ENCODE results near the gene KRTAP12-1.
"Not testable (repeated sequence)": the region's sequence is repeated elsewhere in the genome, so short reads cannot be mapped to it uniquely, and the experiment has no call there.

KRTAP12-1 gene

DNA sequence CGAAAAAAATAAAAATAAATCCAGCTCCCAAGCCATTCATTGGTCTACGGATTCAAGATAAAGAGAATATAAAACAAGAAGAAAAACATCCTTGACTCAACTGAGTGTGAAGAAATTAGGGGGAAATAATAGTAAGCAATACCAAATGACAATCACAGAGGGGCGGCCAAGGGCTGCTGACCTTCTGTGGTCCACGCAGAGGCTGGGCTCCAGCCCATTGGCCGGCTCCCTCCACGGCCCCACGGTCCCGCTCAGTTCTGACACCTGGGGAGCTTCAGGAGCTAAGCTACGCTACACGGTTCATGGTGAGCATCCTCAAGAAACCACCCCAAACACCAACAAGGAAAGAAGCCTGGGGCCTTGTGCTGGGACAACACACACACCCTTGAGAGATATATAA is 14.6 kb upstream of the KRTAP12-1 start:
- H3K4me1 ChIP-seq (ENCODE audit: control insufficient read depth in 1 of 2, insufficient read depth in 2 of 2, low read length in 2 of 2) = no peaks in the 10 kb centered on the region
- no peak overlapping the region for H3K27ac ChIP-seq (ENCODE audit: low read length)
- H3K36me3 ChIP-seq (ENCODE audit: control insufficient read depth in 1 of 2, insufficient read depth in 2 of 2, low read length in 2 of 2) = no peaks in the 10 kb centered on the region
- peaks cover 5% of the 10 kb centered on the region for H3K27me3 ChIP-seq (ENCODE audit: low read depth, low read length)
- no peak overlapping the region for H3K4me3 ChIP-seq (ENCODE audit: low read depth in 1 of 2, low read length in 2 of 2)
- peaks cover 4 to 19% of the 10 kb centered on the region in 2 donors for H3K9me3 ChIP-seq (ENCODE audit: control insufficient read depth in 1 of 2, low read length in 2 of 2)

DNA sequence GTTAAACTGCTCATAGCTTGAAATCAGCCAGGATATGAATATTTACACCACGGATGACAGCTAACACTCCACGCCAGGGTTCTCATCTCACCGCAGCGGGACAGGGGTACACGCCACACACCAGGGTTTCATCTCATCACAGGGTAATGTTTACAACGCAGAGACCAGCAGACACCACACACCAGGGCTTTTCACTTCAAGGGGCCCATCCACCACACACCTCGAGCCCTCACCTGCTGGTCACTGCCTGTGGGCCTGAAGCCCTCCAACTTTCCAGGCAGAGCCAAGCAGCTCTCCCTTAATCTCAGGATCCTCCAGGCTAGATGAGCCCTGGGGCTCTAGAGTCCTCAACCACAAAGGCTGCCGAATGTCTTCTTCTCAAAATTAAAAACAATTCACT is 13.7 kb upstream of the KRTAP12-1 start:
- Histone ChIP-seq H3K4me3 (ENCODE audit: low read depth in 1 of 2, low read length in 2 of 2) (no peak overlapping the region), H3K9me3 (ENCODE audit: control insufficient read depth in 1 of 2, low read length in 2 of 2) (peaks cover 4 to 23% of the 10 kb centered on the region in 2 donors), H3K4me1 (ENCODE audit: control insufficient read depth in 1 of 2, insufficient read depth in 2 of 2, low read length in 2 of 2) (no peaks in the 10 kb centered on the region), H3K36me3 (ENCODE audit: control insufficient read depth in 1 of 2, insufficient read depth in 2 of 2, low read length in 2 of 2) (no peaks in the 10 kb centered on the region), H3K27ac (ENCODE audit: low read length) (no peak overlapping the region), H3K27me3 (ENCODE audit: low read depth, low read length) (peaks cover 3% of the 10 kb centered on the region)

DNA sequence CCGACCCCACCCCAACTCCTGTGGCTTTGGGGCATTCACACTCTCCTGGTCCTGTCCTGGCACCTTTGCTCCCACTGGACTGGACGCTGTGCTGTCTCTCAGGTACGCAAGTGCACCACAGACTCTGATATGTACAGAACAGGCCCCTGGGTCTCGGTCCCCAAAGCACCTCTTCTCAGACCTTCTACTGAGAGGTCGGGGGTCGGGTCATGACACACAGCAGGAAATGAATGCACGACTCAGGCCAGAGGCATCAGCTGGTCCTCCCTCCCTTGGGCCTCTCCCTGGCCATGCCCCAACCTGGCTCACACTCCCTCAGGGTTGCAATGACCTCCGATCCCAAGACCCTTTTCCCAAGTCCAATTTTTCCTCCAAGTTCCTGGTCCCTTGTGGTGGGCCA is 13.2 kb upstream of the KRTAP12-1 start:
- H3K27me3 ChIP-seq (ENCODE audit: low read depth, low read length) = peaks cover 3% of the 10 kb centered on the region
- H3K9me3 ChIP-seq (ENCODE audit: control insufficient read depth in 1 of 2, low read length in 2 of 2) = peaks cover 4 to 23% of the 10 kb centered on the region in 2 donors
- no peak overlapping the region for H3K4me3 ChIP-seq (ENCODE audit: low read depth in 1 of 2, low read length in 2 of 2)
- H3K4me1 ChIP-seq (ENCODE audit: control insufficient read depth in 1 of 2, insufficient read depth in 2 of 2, low read length in 2 of 2) = no peaks in the 10 kb centered on the region
- H3K36me3 ChIP-seq (ENCODE audit: control insufficient read depth in 1 of 2, insufficient read depth in 2 of 2, low read length in 2 of 2) = no peaks in the 10 kb centered on the region
- no peak overlapping the region for H3K27ac ChIP-seq (ENCODE audit: low read length)

DNA sequence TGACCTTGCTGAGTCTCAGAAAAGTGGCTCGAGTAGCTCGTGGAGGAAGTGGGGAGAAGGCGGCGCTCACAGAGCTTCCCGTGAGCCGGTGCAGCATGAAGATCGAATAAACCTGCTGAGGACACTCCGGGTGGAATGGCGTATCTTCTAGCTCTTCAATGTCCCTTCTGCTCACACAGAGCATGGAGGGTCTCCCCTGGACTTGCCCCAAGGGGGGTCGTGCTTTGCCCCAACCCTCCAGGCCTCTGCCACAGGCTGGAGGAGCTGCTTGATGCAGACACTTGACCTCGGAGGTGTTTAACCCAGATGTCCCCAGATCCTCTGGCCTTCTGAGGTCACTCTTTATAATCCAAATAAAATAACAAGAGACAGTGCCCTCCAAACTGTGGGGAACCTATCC is 12.8 kb upstream of the KRTAP12-1 start:
- Histone ChIP-seq H3K27me3 (ENCODE audit: low read depth, low read length) (peaks cover 3% of the 10 kb centered on the region), H3K9me3 (ENCODE audit: control insufficient read depth in 1 of 2, low read length in 2 of 2) (peaks cover 4 to 23% of the 10 kb centered on the region in 2 donors), H3K27ac (ENCODE audit: low read length) (no peak overlapping the region), H3K4me3 (ENCODE audit: low read depth in 1 of 2, low read length in 2 of 2) (no peak overlapping the region), H3K36me3 (ENCODE audit: control insufficient read depth in 1 of 2, insufficient read depth in 2 of 2, low read length in 2 of 2) (no peaks in the 10 kb centered on the region), H3K4me1 (ENCODE audit: control insufficient read depth in 1 of 2, insufficient read depth in 2 of 2, low read length in 2 of 2) (no peaks in the 10 kb centered on the region)

DNA sequence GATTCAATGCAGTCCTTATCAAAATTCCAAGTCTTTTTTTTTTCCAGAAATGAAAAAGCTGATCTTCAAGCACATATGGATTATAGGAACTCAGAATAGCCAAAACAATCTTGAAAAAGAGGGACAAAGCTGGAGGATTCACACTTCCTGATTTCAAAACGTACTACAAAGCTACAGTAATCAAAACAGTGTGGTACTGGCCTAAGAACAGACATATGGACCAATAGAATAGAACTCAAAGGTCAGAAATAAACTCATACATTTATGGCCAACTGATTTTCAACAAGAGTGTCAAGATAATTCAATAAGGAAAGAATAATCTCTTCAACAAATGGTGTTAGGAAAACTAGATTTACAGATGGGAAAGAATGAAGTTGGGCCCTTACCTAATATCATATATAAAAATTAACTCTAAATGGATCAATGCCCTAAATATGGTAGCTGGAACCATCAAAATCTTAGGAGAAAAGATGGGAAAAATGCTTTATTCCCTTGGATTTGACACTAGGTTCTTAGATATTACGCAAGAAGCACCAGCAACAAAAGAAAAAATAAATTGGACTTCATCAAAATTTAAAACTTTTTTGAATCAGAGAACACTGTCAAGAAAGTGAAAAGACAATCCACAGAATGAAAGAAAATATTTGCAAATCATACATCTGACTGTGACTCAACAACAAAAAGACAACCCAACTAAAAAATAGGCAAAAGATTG is 11.0 kb upstream of the KRTAP12-1 start:
- Histone ChIP-seq H3K27me3 (ENCODE audit: low read depth, low read length) (no peaks in the 10 kb centered on the region), H3K27ac (ENCODE audit: low read length) (no peak overlapping the region), H3K4me1 (ENCODE audit: control insufficient read depth in 1 of 2, insufficient read depth in 2 of 2, low read length in 2 of 2) (no peaks in the 10 kb centered on the region), H3K9me3 (ENCODE audit: control insufficient read depth in 1 of 2, low read length in 2 of 2) (peaks cover 4 to 23% of the 10 kb centered on the region in 2 donors), H3K4me3 (ENCODE audit: low read depth in 1 of 2, low read length in 2 of 2) (no peak overlapping the region), H3K36me3 (ENCODE audit: control insufficient read depth in 1 of 2, insufficient read depth in 2 of 2, low read length in 2 of 2) (no peaks in the 10 kb centered on the region)

DNA sequence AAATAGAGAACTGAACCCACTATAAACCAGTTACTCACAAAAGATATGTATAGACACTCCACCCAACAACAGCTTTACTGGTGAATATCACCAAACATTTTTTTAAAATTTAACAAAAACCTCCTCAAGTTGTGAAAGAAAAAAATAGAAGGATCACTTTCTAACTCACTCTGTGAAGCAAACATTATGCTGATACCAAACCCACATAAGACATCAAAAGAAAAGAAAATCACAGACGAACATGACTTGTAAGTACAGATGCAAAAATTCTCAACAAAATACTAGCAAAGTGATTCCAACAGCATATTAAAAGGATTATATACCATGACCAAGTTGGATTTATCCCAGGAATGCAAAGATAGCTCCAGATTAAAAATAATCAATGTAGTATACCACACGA is 9.7 kb upstream of the KRTAP12-1 start:
- no peak overlapping the region for H3K27ac ChIP-seq (ENCODE audit: low read length)
- no peaks in the 10 kb centered on the region for H3K36me3 ChIP-seq (ENCODE audit: control insufficient read depth in 1 of 2, insufficient read depth in 2 of 2, low read length in 2 of 2)
- no peaks in the 10 kb centered on the region for H3K27me3 ChIP-seq (ENCODE audit: low read depth, low read length)
- no peak overlapping the region for H3K4me3 ChIP-seq (ENCODE audit: low read depth in 1 of 2, low read length in 2 of 2)
- no peaks in the 10 kb centered on the region for H3K4me1 ChIP-seq (ENCODE audit: control insufficient read depth in 1 of 2, insufficient read depth in 2 of 2, low read length in 2 of 2)
- H3K9me3 ChIP-seq (ENCODE audit: control insufficient read depth in 1 of 2, low read length in 2 of 2) = peaks cover 4 to 23% of the 10 kb centered on the region in 2 donors

DNA sequence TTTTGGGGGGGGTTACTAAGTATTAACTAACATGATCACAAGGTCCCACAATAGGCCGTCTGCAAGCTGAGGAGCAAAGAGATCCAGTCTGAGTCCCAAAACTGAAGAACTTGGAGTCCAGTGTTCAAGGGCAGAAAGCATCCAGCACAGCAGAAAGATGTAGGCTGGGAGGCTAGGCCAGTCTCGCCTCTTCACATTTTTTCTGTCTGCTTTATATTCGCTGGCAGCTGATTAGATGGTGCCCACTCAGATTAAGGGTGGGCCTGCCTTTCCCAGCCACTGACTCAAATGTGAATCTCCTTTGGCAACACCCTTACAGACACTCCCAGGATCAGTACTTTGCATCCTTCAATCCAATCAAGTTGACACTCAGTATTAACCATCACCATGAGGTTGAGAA is 7.8 kb upstream of the KRTAP12-1 start:
- H3K4me3 ChIP-seq (ENCODE audit: low read depth in 1 of 2, low read length in 2 of 2); H3K36me3 ChIP-seq (ENCODE audit: control insufficient read depth in 1 of 2, insufficient read depth in 2 of 2, low read length in 2 of 2); H3K27ac ChIP-seq (ENCODE audit: low read length); H3K4me1 ChIP-seq (ENCODE audit: control insufficient read depth in 1 of 2, insufficient read depth in 2 of 2, low read length in 2 of 2); H3K27me3 ChIP-seq (ENCODE audit: low read depth, low read length): not testable (repeated sequence)
- peaks cover 4 to 25% of the 10 kb centered on the region in 2 donors for H3K9me3 ChIP-seq (ENCODE audit: control insufficient read depth in 1 of 2, low read length in 2 of 2)

DNA sequence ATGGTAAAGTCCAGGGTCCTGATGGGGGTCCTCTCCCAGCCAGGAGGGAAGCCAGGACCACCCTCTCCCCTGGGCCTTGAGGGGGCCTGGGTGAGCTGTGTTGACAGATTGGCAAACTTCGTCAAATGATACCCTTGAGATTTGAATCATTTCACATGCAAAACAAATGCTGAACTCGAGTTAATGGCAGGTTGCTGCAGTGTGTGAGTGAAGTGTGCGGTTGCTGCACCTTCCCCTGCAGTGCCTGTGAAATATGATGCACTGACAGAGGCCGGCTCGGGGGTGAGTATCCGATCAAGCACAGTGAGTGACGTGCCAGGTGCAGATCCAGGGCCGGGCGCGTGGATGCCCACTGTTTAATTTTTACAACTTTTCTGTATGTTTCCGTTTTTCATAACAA is 5.7 kb upstream of the KRTAP12-1 start:
- H3K27ac ChIP-seq (ENCODE audit: low read length) = no peak overlapping the region
- H3K4me3 ChIP-seq (ENCODE audit: low read depth in 1 of 2, low read length in 2 of 2) = no peak overlapping the region
- H3K36me3 ChIP-seq (ENCODE audit: control insufficient read depth in 1 of 2, insufficient read depth in 2 of 2, low read length in 2 of 2) = no peaks in the 10 kb centered on the region
- no peaks in the 10 kb centered on the region for H3K27me3 ChIP-seq (ENCODE audit: low read depth, low read length)
- no peaks in the 10 kb centered on the region for H3K4me1 ChIP-seq (ENCODE audit: control insufficient read depth in 1 of 2, insufficient read depth in 2 of 2, low read length in 2 of 2)
- peaks cover 2 to 10% of the 10 kb centered on the region in 2 donors for H3K9me3 ChIP-seq (ENCODE audit: control insufficient read depth in 1 of 2, low read length in 2 of 2)

DNA sequence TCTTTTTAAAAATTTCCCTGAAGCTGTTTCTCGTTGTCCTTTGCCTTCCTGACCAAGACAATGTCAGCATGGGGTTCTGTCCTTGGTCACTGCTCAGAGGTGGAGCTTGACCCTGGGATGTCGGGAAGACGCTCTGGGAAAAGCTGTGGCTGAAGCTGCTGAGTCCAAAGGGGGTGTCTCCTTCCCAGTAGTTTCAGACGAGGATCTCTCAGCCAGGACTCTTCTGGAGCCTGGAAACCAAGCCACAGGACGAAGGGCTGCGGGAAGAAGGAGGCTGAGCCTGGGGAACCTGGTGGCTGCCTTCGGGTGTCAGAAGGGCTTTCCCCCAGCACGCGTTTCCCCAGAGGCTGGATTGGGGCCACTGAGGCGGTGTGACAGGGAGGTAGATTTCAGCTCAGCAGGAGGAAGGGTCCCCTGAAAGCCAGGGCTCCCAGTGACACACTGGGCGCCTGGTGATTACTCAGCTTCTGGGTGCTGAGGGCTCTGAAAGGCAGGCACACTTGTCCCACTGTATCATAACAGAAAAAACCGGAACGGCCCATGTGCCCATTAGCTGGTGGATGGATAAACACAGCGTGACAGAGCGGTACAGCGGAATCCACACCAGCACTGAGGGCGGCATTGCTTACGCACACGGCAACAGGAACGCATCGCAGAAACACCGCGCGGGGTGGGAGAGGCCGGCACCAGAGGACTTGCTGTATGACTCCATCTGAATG is 5.0 kb upstream of the KRTAP12-1 start:
- H3K36me3 ChIP-seq (ENCODE audit: control insufficient read depth in 1 of 2, insufficient read depth in 2 of 2, low read length in 2 of 2) = no peaks in the 10 kb centered on the region
- no peaks in the 10 kb centered on the region for H3K27me3 ChIP-seq (ENCODE audit: low read depth, low read length)
- H3K27ac ChIP-seq (ENCODE audit: low read length) = no peak overlapping the region
- H3K9me3 ChIP-seq (ENCODE audit: control insufficient read depth in 1 of 2, low read length in 2 of 2) = peaks cover 0 to 7% of the 10 kb centered on the region in 2 donors
- H3K4me3 ChIP-seq (ENCODE audit: low read depth in 1 of 2, low read length in 2 of 2) = no peak overlapping the region
- no peaks in the 10 kb centered on the region for H3K4me1 ChIP-seq (ENCODE audit: control insufficient read depth in 1 of 2, insufficient read depth in 2 of 2, low read length in 2 of 2)

DNA sequence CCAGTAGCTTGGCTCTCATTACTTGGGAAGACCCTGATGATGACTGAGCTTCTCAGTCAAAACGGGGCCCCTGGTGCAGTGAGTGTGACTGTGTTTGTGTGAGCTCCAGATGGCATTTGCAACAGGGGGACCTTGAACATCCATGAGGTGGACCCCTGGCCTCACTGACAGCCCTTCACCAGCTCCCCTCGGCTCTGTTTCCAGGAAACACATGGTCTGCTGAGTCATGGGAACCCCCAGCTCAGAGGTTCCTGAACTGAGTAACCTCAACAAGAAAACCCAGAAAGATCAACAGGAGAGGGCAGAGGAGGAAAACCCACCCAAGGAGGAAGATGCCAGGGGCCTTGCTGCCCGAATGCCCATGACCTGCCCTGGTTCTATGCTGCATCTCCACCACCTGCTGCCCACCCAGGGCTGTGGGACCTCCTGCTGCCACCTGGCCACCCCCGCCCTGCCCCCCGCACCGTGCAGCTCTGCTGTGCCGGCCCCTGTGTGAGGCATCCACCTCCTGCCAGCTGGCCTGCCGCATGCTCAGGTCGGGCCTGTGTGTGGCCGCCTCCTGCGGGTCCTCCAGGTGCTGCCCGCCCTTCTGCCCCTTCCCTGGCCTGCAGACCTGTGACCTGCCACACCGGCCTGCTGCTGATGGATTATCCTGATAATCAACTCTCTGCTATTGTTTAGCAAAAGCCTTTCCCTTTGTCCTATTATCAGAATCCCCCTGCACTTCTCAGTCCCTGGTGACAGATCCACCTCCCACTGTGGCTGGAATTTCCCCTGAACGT is 4.2 kb upstream of the KRTAP12-1 start:
- no peaks in the 10 kb centered on the region for H3K4me1 ChIP-seq (ENCODE audit: control insufficient read depth in 1 of 2, insufficient read depth in 2 of 2, low read length in 2 of 2)
- peaks cover 0 to 5% of the 10 kb centered on the region in 2 donors for H3K9me3 ChIP-seq (ENCODE audit: control insufficient read depth in 1 of 2, low read length in 2 of 2)
- no peak overlapping the region for H3K27ac ChIP-seq (ENCODE audit: low read length)
- no peak overlapping the region for H3K4me3 ChIP-seq (ENCODE audit: low read depth in 1 of 2, low read length in 2 of 2)
- H3K27me3 ChIP-seq (ENCODE audit: low read depth, low read length) = no peaks in the 10 kb centered on the region
- H3K36me3 ChIP-seq (ENCODE audit: control insufficient read depth in 1 of 2, insufficient read depth in 2 of 2, low read length in 2 of 2) = no peaks in the 10 kb centered on the region

DNA sequence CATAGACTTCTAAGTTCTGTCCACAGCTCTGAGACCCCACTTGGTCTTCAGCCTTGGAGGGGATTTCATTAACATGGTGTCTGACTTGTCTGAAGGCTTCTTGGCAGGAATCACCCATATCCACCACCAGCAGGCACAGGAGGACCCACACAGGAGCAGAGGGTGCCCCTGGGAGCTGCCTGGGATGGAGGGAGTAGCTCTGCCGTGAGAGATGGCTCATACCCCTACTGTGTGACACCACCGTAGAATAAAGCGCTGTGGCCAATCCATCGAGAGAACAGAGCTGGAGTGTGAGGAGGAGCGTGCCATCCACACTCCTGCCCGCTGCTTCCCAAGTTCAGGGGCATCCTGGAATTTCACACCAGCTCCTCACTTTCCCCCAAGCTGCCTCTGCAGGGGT is 3.1 kb upstream of the KRTAP12-1 start:
- not testable (repeated sequence) for H3K4me3 ChIP-seq (ENCODE audit: low read depth in 1 of 2, low read length in 2 of 2); H3K4me1 ChIP-seq (ENCODE audit: control insufficient read depth in 1 of 2, insufficient read depth in 2 of 2, low read length in 2 of 2); H3K27me3 ChIP-seq (ENCODE audit: low read depth, low read length)

More for the DNA sequence above, 3.1 kb upstream of the KRTAP12-1 start:
- not testable (repeated sequence) for H3K27ac ChIP-seq (ENCODE audit: low read length); H3K9me3 ChIP-seq (ENCODE audit: control insufficient read depth in 1 of 2, low read length in 2 of 2); H3K36me3 ChIP-seq (ENCODE audit: control insufficient read depth in 1 of 2, insufficient read depth in 2 of 2, low read length in 2 of 2)

Data from muscle layer of duodenum (tissue), 2 donors.